ENCODE results near the gene TCEANC. TPM values are rescaled to one million over a fixed set of nuclear protein-coding genes. Genes with fewer than 3 reads are reported as not detected.
"Not testable (repeated sequence)": the region's sequence is repeated elsewhere in the genome, so short reads cannot be mapped to it uniquely, and the experiment has no call there.

The TCEANC gene
- total RNA-seq, 1 donor from 2014 or later: 14.1 TPM

GRCh38 chrX:13638021-13638420, 14.9 kb upstream of the TCEANC start:
- Histone ChIP-seq H3K4me1 (ENCODE audit: control insufficient read depth in 3 of 3, insufficient read depth in 3 of 3, low read length in 3 of 3) (no peaks in the 10 kb centered on the region), H3K9me3 (ENCODE audit: control insufficient read depth in 3 of 3, low read length in 3 of 3) (peaks cover 0 to 5% (median 0%) of the 10 kb centered on the region in 3 donors), H3K4me3 (ENCODE audit: low read length in 3 of 3) (no peak overlapping the region), H3K27me3 (ENCODE audit: control insufficient read depth in 3 of 3, insufficient read depth in 3 of 3, low read length in 3 of 3) (peaks cover 0 to 3% (median 0%) of the 10 kb centered on the region in 3 donors), H3K9ac (ENCODE audit: low read depth in 1 of 3, low read length in 3 of 3) (no peak overlapping the region), H3K36me3 (ENCODE audit: control insufficient read depth in 3 of 3, insufficient read depth in 3 of 3, low read length in 3 of 3) (no peaks in the 10 kb centered on the region), H3K27ac (ENCODE audit: low read depth, low read length) (no peak overlapping the region)

DNA sequence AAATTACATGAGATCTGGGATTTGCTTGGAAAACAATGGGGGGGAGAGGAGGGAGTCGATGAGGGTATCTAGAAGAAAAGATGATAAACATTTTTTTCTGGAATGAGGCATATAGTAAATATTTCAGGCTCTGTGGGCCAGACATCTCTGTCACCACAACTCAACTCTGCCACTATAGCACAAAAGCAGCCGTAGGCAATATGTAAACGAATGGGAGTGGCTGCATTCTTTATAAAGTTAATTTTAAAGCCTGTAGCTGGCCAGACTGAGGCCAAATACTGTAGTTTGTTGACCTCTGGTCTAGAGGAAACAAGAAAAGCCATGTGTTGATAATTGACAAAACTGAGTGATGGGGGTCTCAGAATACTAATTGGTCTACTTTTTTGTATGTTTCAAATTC, 14.1 kb upstream of the TCEANC start:
- no peak overlapping the region for H3K9ac ChIP-seq (ENCODE audit: low read depth in 1 of 3, low read length in 3 of 3)
- H3K4me3 ChIP-seq (ENCODE audit: low read length in 3 of 3): no peak overlapping the region
- H3K27ac ChIP-seq (ENCODE audit: low read depth, low read length): no peak overlapping the region
- H3K36me3 ChIP-seq (ENCODE audit: control insufficient read depth in 3 of 3, insufficient read depth in 3 of 3, low read length in 3 of 3): no peaks in the 10 kb centered on the region
- H3K4me1 ChIP-seq (ENCODE audit: control insufficient read depth in 3 of 3, insufficient read depth in 3 of 3, low read length in 3 of 3): no peaks in the 10 kb centered on the region
- H3K9me3 ChIP-seq (ENCODE audit: control insufficient read depth in 3 of 3, low read length in 3 of 3): peaks cover 0 to 5% (median 0%) of the 10 kb centered on the region in 3 donors
- peaks cover 0 to 3% (median 0%) of the 10 kb centered on the region in 3 donors for H3K27me3 ChIP-seq (ENCODE audit: control insufficient read depth in 3 of 3, insufficient read depth in 3 of 3, low read length in 3 of 3)

DNA sequence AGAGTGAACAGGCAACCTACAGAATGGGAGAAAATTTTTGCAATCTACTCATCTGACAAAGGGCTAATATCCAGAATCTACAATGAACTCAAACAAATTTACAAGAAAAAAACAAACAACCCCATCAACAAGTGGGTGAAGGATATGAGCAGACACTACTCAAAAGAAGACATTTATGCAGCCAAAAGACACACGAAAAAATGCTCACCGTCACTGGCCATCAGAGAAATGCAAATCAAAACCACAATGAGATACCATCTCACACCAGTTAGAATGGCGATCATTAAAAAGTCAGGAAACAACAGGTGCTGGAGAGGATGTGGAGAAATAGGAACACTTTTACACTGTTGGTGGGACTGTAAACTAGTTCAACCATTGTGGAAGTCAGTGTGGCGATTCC, 11.3 kb upstream of the TCEANC start:
- H3K27me3 ChIP-seq (ENCODE audit: control insufficient read depth in 3 of 3, insufficient read depth in 3 of 3, low read length in 3 of 3); H3K27ac ChIP-seq (ENCODE audit: low read depth, low read length); H3K4me1 ChIP-seq (ENCODE audit: control insufficient read depth in 3 of 3, insufficient read depth in 3 of 3, low read length in 3 of 3); H3K9ac ChIP-seq (ENCODE audit: low read depth in 1 of 3, low read length in 3 of 3); H3K9me3 ChIP-seq (ENCODE audit: control insufficient read depth in 3 of 3, low read length in 3 of 3); H3K4me3 ChIP-seq (ENCODE audit: low read length in 3 of 3); H3K36me3 ChIP-seq (ENCODE audit: control insufficient read depth in 3 of 3, insufficient read depth in 3 of 3, low read length in 3 of 3): not testable (repeated sequence)

DNA sequence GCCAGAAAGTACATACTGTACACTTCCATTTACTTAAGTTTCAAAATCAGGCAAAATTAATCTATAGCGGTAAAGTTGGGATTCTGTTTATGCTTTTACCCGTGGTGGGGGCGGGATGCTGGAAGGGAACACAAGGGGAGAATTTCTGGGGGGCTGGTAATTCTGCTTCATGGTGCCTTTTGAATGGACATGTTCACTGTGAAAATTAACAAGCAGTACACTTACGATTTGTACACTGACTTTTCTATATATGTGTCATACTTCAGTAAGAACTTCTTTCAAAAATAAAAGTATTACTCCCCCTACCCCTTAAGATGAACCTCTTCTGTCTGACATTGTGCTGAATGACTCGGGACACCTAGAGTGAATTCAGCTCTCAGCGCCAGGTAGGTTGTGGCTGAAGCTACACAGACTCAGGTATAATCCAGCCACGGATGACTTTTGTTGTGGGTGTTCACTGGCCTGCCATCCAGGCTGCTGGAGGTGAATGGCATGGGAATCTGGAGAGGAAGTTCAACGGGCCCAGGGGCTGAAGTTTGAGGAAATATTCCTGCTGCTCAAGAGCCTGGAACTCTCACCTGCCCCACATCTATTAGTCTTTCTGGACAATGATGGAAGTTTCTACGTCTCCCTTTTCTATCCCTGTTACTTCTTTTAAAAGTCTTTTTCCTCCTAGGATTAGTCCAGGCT, 7.3 kb upstream of the TCEANC start:
- Histone ChIP-seq H3K27ac (ENCODE audit: low read depth, low read length) (no peak overlapping the region), H3K4me1 (ENCODE audit: control insufficient read depth in 3 of 3, insufficient read depth in 3 of 3, low read length in 3 of 3) (no peaks in the 10 kb centered on the region), H3K36me3 (ENCODE audit: control insufficient read depth in 3 of 3, insufficient read depth in 3 of 3, low read length in 3 of 3) (no peaks in the 10 kb centered on the region), H3K9me3 (ENCODE audit: control insufficient read depth in 3 of 3, low read length in 3 of 3) (no peaks in the 10 kb centered on the region), H3K9ac (ENCODE audit: low read depth in 1 of 3, low read length in 3 of 3) (no peak overlapping the region), H3K4me3 (ENCODE audit: low read length in 3 of 3) (no peak overlapping the region), H3K27me3 (ENCODE audit: control insufficient read depth in 3 of 3, insufficient read depth in 3 of 3, low read length in 3 of 3) (no peaks in the 10 kb centered on the region)

GRCh38 chrX:13646154-13646549, 6.8 kb upstream of the TCEANC start:
- H3K9me3 ChIP-seq (ENCODE audit: control insufficient read depth in 3 of 3, low read length in 3 of 3): no peaks in the 10 kb centered on the region
- H3K36me3 ChIP-seq (ENCODE audit: control insufficient read depth in 3 of 3, insufficient read depth in 3 of 3, low read length in 3 of 3): no peaks in the 10 kb centered on the region
- no peaks in the 10 kb centered on the region for H3K27me3 ChIP-seq (ENCODE audit: control insufficient read depth in 3 of 3, insufficient read depth in 3 of 3, low read length in 3 of 3)

GRCh38 chrX:13647709-13648212, 5.2 kb upstream of the TCEANC start:
- Histone ChIP-seq H3K27me3 (ENCODE audit: control insufficient read depth in 3 of 3, insufficient read depth in 3 of 3, low read length in 3 of 3) (no peaks in the 10 kb centered on the region), H3K27ac (ENCODE audit: low read depth, low read length) (no peak overlapping the region)

More at GRCh38 chrX:13646154-13646549, 6.8 kb upstream of the TCEANC start:
- no peak overlapping the region for H3K27ac ChIP-seq (ENCODE audit: low read depth, low read length)
- no peak overlapping the region for H3K9ac ChIP-seq (ENCODE audit: low read depth in 1 of 3, low read length in 3 of 3)
- H3K4me1 ChIP-seq (ENCODE audit: control insufficient read depth in 3 of 3, insufficient read depth in 3 of 3, low read length in 3 of 3): no peaks in the 10 kb centered on the region
- H3K4me3 ChIP-seq (ENCODE audit: low read length in 3 of 3): no peak overlapping the region

DNA sequence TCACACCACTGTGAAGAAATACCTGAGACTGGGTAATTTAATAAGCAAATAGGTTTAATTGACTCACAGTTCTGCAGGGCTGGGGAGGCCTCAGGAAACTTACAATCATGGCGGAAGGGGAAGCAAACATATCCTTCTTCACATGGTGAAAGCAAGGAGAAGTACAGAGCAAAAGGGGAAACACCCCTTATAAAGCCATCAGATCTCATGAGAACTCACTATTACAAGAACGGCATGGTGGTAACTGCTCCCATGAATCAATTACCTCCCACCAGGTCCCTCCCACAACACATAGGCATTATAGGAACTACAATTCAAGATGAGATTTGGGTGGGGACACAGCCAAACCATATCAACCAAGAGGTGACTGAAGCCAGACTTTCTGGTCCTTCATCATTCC, 4.6 kb upstream of the TCEANC start:
- not testable (repeated sequence) for H3K4me1 ChIP-seq (ENCODE audit: control insufficient read depth in 3 of 3, insufficient read depth in 3 of 3, low read length in 3 of 3); H3K27ac ChIP-seq (ENCODE audit: low read depth, low read length); H3K9ac ChIP-seq (ENCODE audit: low read depth in 1 of 3, low read length in 3 of 3); H3K27me3 ChIP-seq (ENCODE audit: control insufficient read depth in 3 of 3, insufficient read depth in 3 of 3, low read length in 3 of 3); H3K4me3 ChIP-seq (ENCODE audit: low read length in 3 of 3); H3K36me3 ChIP-seq (ENCODE audit: control insufficient read depth in 3 of 3, insufficient read depth in 3 of 3, low read length in 3 of 3); H3K9me3 ChIP-seq (ENCODE audit: control insufficient read depth in 3 of 3, low read length in 3 of 3)

More at GRCh38 chrX:13647709-13648212, 5.2 kb upstream of the TCEANC start:
- no peak overlapping the region for H3K4me3 ChIP-seq (ENCODE audit: low read length in 3 of 3)
- H3K4me1 ChIP-seq (ENCODE audit: control insufficient read depth in 3 of 3, insufficient read depth in 3 of 3, low read length in 3 of 3): peaks cover 3 to 7% (median 3%) of the 10 kb centered on the region in 3 donors
- H3K9ac ChIP-seq (ENCODE audit: low read depth in 1 of 3, low read length in 3 of 3): no peak overlapping the region
- no peaks in the 10 kb centered on the region for H3K9me3 ChIP-seq (ENCODE audit: control insufficient read depth in 3 of 3, low read length in 3 of 3)
- H3K36me3 ChIP-seq (ENCODE audit: control insufficient read depth in 3 of 3, insufficient read depth in 3 of 3, low read length in 3 of 3): no peaks in the 10 kb centered on the region

DNA sequence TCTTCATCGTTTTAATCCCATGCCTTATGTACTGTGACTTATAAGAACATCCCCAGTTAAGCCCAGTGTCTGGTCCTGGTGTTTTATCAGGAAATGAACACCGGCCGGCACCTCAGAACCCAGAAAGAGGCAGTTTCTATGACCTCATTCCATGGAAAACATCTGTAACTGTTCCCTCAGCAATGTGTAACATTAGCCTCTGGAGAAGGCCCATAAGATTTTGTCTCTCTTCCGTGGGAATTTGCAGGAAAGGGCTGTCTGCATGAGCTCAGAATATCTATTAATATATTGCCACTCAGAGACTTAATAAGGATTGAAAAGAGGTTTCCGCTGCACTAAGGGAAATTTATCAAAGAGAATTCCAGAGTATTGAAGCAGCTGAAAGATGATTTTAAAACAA, 3.1 kb upstream of the TCEANC start:
- H3K9ac ChIP-seq (ENCODE audit: low read depth in 1 of 3, low read length in 3 of 3): no peak overlapping the region
- H3K4me3 ChIP-seq (ENCODE audit: low read length in 3 of 3): no peak overlapping the region
- no peak overlapping the region for H3K27ac ChIP-seq (ENCODE audit: low read depth, low read length)
- H3K4me1 ChIP-seq (ENCODE audit: control insufficient read depth in 3 of 3, insufficient read depth in 3 of 3, low read length in 3 of 3): peaks cover 3 to 7% (median 6%) of the 10 kb centered on the region in 3 donors
- no peaks in the 10 kb centered on the region for H3K9me3 ChIP-seq (ENCODE audit: control insufficient read depth in 3 of 3, low read length in 3 of 3)
- H3K36me3 ChIP-seq (ENCODE audit: control insufficient read depth in 3 of 3, insufficient read depth in 3 of 3, low read length in 3 of 3): no peaks in the 10 kb centered on the region
- no peaks in the 10 kb centered on the region for H3K27me3 ChIP-seq (ENCODE audit: control insufficient read depth in 3 of 3, insufficient read depth in 3 of 3, low read length in 3 of 3)

GRCh38 chrX:13650318-13650717, 2.6 kb upstream of the TCEANC start:
- H3K4me3 ChIP-seq (ENCODE audit: low read length in 3 of 3): no peak overlapping the region
- peaks cover 3 to 7% (median 6%) of the 10 kb centered on the region in 3 donors for H3K4me1 ChIP-seq (ENCODE audit: control insufficient read depth in 3 of 3, insufficient read depth in 3 of 3, low read length in 3 of 3)
- no peak overlapping the region for H3K27ac ChIP-seq (ENCODE audit: low read depth, low read length)
- no peak overlapping the region for H3K9ac ChIP-seq (ENCODE audit: low read depth in 1 of 3, low read length in 3 of 3)
- no peaks in the 10 kb centered on the region for H3K27me3 ChIP-seq (ENCODE audit: control insufficient read depth in 3 of 3, insufficient read depth in 3 of 3, low read length in 3 of 3)
- H3K36me3 ChIP-seq (ENCODE audit: control insufficient read depth in 3 of 3, insufficient read depth in 3 of 3, low read length in 3 of 3): no peaks in the 10 kb centered on the region
- H3K9me3 ChIP-seq (ENCODE audit: control insufficient read depth in 3 of 3, low read length in 3 of 3): no peaks in the 10 kb centered on the region

- no peaks in the 10 kb centered on the region for H3K9me3 ChIP-seq (ENCODE audit: control insufficient read depth in 3 of 3, low read length in 3 of 3)
- H3K27me3 ChIP-seq (ENCODE audit: control insufficient read depth in 3 of 3, insufficient read depth in 3 of 3, low read length in 3 of 3): peaks cover 0 to 4% (median 0%) of the 10 kb centered on the region in 3 donors
- no peak overlapping the region for H3K27ac ChIP-seq (ENCODE audit: low read depth, low read length)
- no peak overlapping the region for H3K9ac ChIP-seq (ENCODE audit: low read depth in 1 of 3, low read length in 3 of 3)
- H3K36me3 ChIP-seq (ENCODE audit: control insufficient read depth in 3 of 3, insufficient read depth in 3 of 3, low read length in 3 of 3): peaks cover 4 to 6% (median 4%) of the 10 kb centered on the region in 3 donors
- no peak overlapping the region for H3K4me3 ChIP-seq (ENCODE audit: low read length in 3 of 3)
- H3K4me1 ChIP-seq (ENCODE audit: control insufficient read depth in 3 of 3, insufficient read depth in 3 of 3, low read length in 3 of 3): peaks cover 3 to 7% (median 6%) of the 10 kb centered on the region in 3 donors
Measured at GRCh38 chrX:13651150-13651549, 1.8 kb upstream of the TCEANC start.

Data from skeletal muscle tissue (tissue), 4 donors.